Keratinocyte (primary cell): Measurements from ENCODE around the gene ULK3. TPM values are rescaled to one million over a fixed set of nuclear protein-coding genes. Genes with fewer than 3 reads are reported as not detected.

Experiments
- DNase-seq: peaks from one replicate; pipeline ENCODE4 v3.0.0-alpha.2; 2011; ENCODE audit warnings: low read depth, missing footprints, low spot score
- FAIRE-seq: peaks from 2 replicates; lab custom pipeline; 2011; peaks lifted over from hg19 to GRCh38; lab: Jason Lieb, UNC
- H2AFZ ChIP-seq: 2 replicates; pipeline ENCODE4 v1.6.0; 2012; ENCODE audit warnings: low read length, control low read depth, inconsistent platforms; ENCODE audit not compliant: control insufficient read depth
- H3K27ac ChIP-seq: 2 replicates; pipeline ENCODE4 v1.5.1; 2011; ENCODE audit warnings: low read length; ENCODE audit not compliant: control insufficient read depth, insufficient read depth
- H3K27me3 ChIP-seq: 3 replicates; pipeline ENCODE4 v1.6.0; 2011; ENCODE audit warnings: low read length; ENCODE audit not compliant: control insufficient read depth, insufficient read depth; ENCODE audit errors: extremely low read depth
- H3K36me3 ChIP-seq, 2 experiments: 2 replicates in 1 of 2; 3 replicates in 1 of 2; pipeline ENCODE4 v1.5.1; 2011; ENCODE audit warnings: low read length in 2 of 2, mild to moderate bottlenecking in 1 of 2; ENCODE audit not compliant: control insufficient read depth in 2 of 2, insufficient read depth in 2 of 2; ENCODE audit errors: extremely low read depth in 1 of 2
- H3K4me1 ChIP-seq: 3 replicates; pipeline ENCODE4 v1.5.1; 2011; ENCODE audit warnings: low read length; ENCODE audit not compliant: control insufficient read depth, insufficient read depth; ENCODE audit errors: extremely low read depth
- H3K4me2 ChIP-seq: 3 replicates; pipeline ENCODE4 v1.6.0; 2011; ENCODE audit warnings: low read depth, low read length; ENCODE audit not compliant: control insufficient read depth, insufficient read depth; ENCODE audit errors: extremely low read depth
- H3K4me3 ChIP-seq, 3 experiments: fragments of 200-600 bp in 1 of 3; sonication (generic) in 1 of 3; 2 replicates in 2 of 3; 3 replicates in 1 of 3; pipeline ENCODE4 v1.5.1; 2011 to 2016; ENCODE audit warnings: low read length in 3 of 3, mild to moderate bottlenecking in 3 of 3, control low read depth in 2 of 3, inconsistent platforms in 1 of 3, low read depth in 1 of 3, mixed read lengths in 1 of 3, mixed run types in 1 of 3, moderate library complexity in 1 of 3; ENCODE audit not compliant: control insufficient read depth in 2 of 3, insufficient read depth in 2 of 3; ENCODE audit errors: extremely low read depth in 1 of 3
- H3K79me2 ChIP-seq: 2 replicates; pipeline ENCODE4 v1.6.0; 2012; ENCODE audit warnings: low read length; ENCODE audit not compliant: control insufficient read depth, insufficient read depth
- H3K9ac ChIP-seq: 3 replicates; pipeline ENCODE4 v1.6.0; 2011; ENCODE audit warnings: low read length; ENCODE audit not compliant: control insufficient read depth, insufficient read depth; ENCODE audit errors: extremely low read depth
- H3K9me1 ChIP-seq: 3 replicates; pipeline ENCODE4 v1.6.0; 2011; ENCODE audit warnings: low read length; ENCODE audit not compliant: control insufficient read depth, insufficient read depth; ENCODE audit errors: extremely low read depth
- H3K9me3 ChIP-seq: 2 replicates; pipeline ENCODE4 v1.5.1; 2012; ENCODE audit warnings: low read depth, low read length; ENCODE audit not compliant: control insufficient read depth
- H4K20me1 ChIP-seq: 3 replicates; pipeline ENCODE4 v1.6.0; 2011; ENCODE audit warnings: low read length; ENCODE audit not compliant: control insufficient read depth, insufficient read depth; ENCODE audit errors: extremely low read depth
- EZH2 ChIP-seq: IDR thresholded peaks from one replicate; pipeline ENCODE4 v1.6.1; 2012; ENCODE audit warnings: inconsistent platforms, mild to moderate bottlenecking, low read length, moderate library complexity
- dilution Hi-C: fragments of 300-500 bp; cut with MboI; formaldehyde crosslinking; loops from one replicate; pipeline ENCODE4 v1.7.0; 2020; ENCODE audit warnings: low sequenced_read_pairs; ENCODE audit not compliant: extremely low pct_ligation_motif_present
- polyA plus RNA-seq, 5 experiments: library from polyadenylated mRNA; depleted of rRNA in 3 of 5; stranded (reverse) in 3 of 5; stranded (forward) in 1 of 5; unstranded in 1 of 5; fragments of >200 nt; gene quantifications; 1 replicate in 1 of 5; 2 replicates in 3 of 5; 3 replicates in 1 of 5; pipeline versions ENCODE4 v1.2.1 to v1.2.3, GENCODE V29; 2011 to 2012; ENCODE audit warnings: missing spikeins in 2 of 5, low read depth in 1 of 5, low replicate concordance in 1 of 5
- TF ChIP-seq, protein P1 (sequence below), 3 experiments: IDR thresholded peaks in 1 of 3; conservative IDR thresholded peaks in 1 of 3; optimal IDR thresholded peaks in 1 of 3; 2 replicates in 2 of 3; 3 replicates in 1 of 3; pipeline versions ENCODE3 to v1.5.1; 2011; ENCODE audit warnings: low read length in 3 of 3, mild to moderate bottlenecking in 3 of 3, moderate library complexity in 2 of 3, control low read depth in 1 of 3, inconsistent platforms in 1 of 3; ENCODE audit not compliant: insufficient read depth in 2 of 3; ENCODE audit errors: extremely low read depth in 1 of 3

Gene ULK3
- polyA plus RNA-seq, 1 donor (not counting 4 experiments of a cell fraction or from before 2014, with no cell fraction given): 16.5 TPM

GRCh38 chr15:74832826-74833225 is 10.1 kb downstream of the ULK3 start:
- peaks cover 0 to 5% of the 10 kb centered on the region in 2 experiments for H3K36me3 ChIP-seq
- dilution Hi-C loops: no loop called here

GRCh38 chr15:74831813-74832495 is 11.0 kb downstream of the ULK3 start:
- no peak overlapping the region for H2AFZ ChIP-seq
- dilution Hi-C loops: no loop called here

More at GRCh38 chr15:74832826-74833225, 10.1 kb downstream of the ULK3 start:
- TF ChIP-seq EZH2: no peak
- TF ChIP-seq, protein P1, sequence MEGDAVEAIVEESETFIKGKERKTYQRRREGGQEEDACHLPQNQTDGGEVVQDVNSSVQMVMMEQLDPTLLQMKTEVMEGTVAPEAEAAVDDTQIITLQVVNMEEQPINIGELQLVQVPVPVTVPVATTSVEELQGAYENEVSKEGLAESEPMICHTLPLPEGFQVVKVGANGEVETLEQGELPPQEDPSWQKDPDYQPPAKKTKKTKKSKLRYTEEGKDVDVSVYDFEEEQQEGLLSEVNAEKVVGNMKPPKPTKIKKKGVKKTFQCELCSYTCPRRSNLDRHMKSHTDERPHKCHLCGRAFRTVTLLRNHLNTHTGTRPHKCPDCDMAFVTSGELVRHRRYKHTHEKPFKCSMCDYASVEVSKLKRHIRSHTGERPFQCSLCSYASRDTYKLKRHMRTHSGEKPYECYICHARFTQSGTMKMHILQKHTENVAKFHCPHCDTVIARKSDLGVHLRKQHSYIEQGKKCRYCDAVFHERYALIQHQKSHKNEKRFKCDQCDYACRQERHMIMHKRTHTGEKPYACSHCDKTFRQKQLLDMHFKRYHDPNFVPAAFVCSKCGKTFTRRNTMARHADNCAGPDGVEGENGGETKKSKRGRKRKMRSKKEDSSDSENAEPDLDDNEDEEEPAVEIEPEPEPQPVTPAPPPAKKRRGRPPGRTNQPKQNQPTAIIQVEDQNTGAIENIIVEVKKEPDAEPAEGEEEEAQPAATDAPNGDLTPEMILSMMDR (optimal IDR thresholded peaks at IDR 0.05 in 1 of 3, IDR thresholded peaks at IDR 0.05 in 1 of 3, conservative IDR thresholded peaks at IDR 0.05 in 1 of 3; ENCODE audit: extremely low read depth in 1 of 3, insufficient read depth in 2 of 3, low read length in 3 of 3): no peak
- no peak overlapping the region for H2AFZ ChIP-seq
- H4K20me1 ChIP-seq: no peaks in the 10 kb centered on the region
- no peaks in the 10 kb centered on the region for H3K79me2 ChIP-seq
- peaks cover 15% of the 10 kb centered on the region for H3K27me3 ChIP-seq
- no peak overlapping the region for H3K4me3 ChIP-seq
- H3K4me1 ChIP-seq: no peaks in the 10 kb centered on the region
- H3K9me1 ChIP-seq: no peaks in the 10 kb centered on the region
- FAIRE-seq (no peak), DNase-seq (no peak)
- no peak overlapping the region for H3K4me2 ChIP-seq
- H3K9me3 ChIP-seq: no peaks in the 10 kb centered on the region
- no peak overlapping the region for H3K9ac ChIP-seq
- H3K27ac ChIP-seq: no peak overlapping the region

More at GRCh38 chr15:74831813-74832495, 11.0 kb downstream of the ULK3 start:
- Histone ChIP-seq H3K9me3 (no peaks in the 10 kb centered on the region), H3K27me3 (peaks cover 23% of the 10 kb centered on the region), H3K79me2 (no peaks in the 10 kb centered on the region), H3K27ac (no peak overlapping the region), H3K9me1 (no peaks in the 10 kb centered on the region), H4K20me1 (no peaks in the 10 kb centered on the region), H3K36me3 (peaks cover 0 to 3% of the 10 kb centered on the region in 2 experiments), H3K4me3 (no peak overlapping the region), H3K4me2 (no peak overlapping the region), H3K9ac (no peak overlapping the region), H3K4me1 (no peaks in the 10 kb centered on the region)
- TF ChIP-seq, protein P1 (optimal IDR thresholded peaks at IDR 0.05 in 1 of 3, IDR thresholded peaks at IDR 0.05 in 1 of 3, conservative IDR thresholded peaks at IDR 0.05 in 1 of 3; ENCODE audit: extremely low read depth in 1 of 3, insufficient read depth in 2 of 3, low read length in 3 of 3): no peak
- no peak for TF ChIP-seq EZH2
- FAIRE-seq: no peak
- DNase-seq: no peak
